Stimulated activated naive B cell treated with anti-CD40 and anti-IgM and Interleukin-4, amounts not matched to agents 10 μg/mL and 1 μg/mL and 100 μg/mL, for 72 hours (primary cell): ENCODE measurements around the gene CHSY1.

Experiments
- ATAC-seq, 2 donors: fragments of 150-1000 bp; cut with Tn5 transposase; replicated peaks; 2 replicates each; pipeline ENCODE4 v1.10.0; 2021; ENCODE audit warnings: moderate library complexity in 1 of 2
- DNase-seq: peaks from one replicate; pipeline ENCODE4 v3.0.0; 2021
- H3K27ac Mint-ChIP-seq: one replicate; pipeline ENCODE4 v1.8.0; 2022; ENCODE audit warnings: mild to moderate bottlenecking, mixed read lengths
- H3K27me3 Mint-ChIP-seq, 2 donors: one replicate each; pipeline ENCODE4 v1.8.0; 2022; ENCODE audit warnings: mixed read lengths in 2 of 2
- H3K36me3 Mint-ChIP-seq, 2 donors: one replicate each; pipeline ENCODE4 v1.8.0; 2022; ENCODE audit warnings: mixed read lengths in 2 of 2, mild to moderate bottlenecking in 1 of 2
- H3K4me1 Mint-ChIP-seq, 2 donors: one replicate each; pipeline ENCODE4 v1.8.0; 2022; ENCODE audit warnings: mixed read lengths in 2 of 2, mild to moderate bottlenecking in 1 of 2
- H3K4me3 Mint-ChIP-seq, 2 donors: one replicate each; pipeline ENCODE4 v1.8.0; 2022; ENCODE audit warnings: mild to moderate bottlenecking in 2 of 2, mixed read lengths in 2 of 2, moderate library complexity in 1 of 2
- H3K9me3 Mint-ChIP-seq, 2 donors: one replicate each; pipeline ENCODE4 v1.8.0; 2022; ENCODE audit warnings: mixed read lengths in 2 of 2, mild to moderate bottlenecking in 1 of 2

Gene CHSY1

DNA sequence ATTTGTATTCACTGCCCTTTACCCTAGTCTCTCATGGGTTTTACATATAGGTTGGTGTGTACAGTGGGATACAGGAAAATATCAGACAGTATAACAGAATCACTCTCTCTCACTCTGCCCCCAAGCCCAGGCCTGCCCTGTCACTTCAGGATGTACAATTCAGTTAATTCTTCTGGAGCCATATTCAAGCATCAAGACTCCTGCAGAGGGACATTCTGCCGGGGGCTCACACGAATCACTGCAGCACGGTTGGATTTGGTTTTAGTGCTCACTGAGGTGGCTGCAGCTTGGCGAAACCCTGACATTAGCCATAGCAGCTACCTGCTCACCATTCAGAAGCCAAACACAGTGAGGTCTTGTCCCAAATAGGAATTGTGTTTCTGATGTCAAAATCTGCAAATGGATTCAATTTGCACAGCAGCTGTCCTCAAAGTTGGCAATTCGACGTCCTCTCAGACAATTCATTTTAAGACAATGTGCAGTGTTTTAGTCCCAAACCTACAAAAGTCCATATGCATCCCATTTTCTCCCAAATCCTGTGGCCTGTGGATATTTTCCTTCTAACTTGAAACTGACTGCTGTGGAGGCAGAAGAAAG is 82.9 kb downstream of the CHSY1 start:
- Mint-ChIP-seq H3K27ac (no peak overlapping the region), H3K36me3 (peaks cover 21 to 36% of the 10 kb centered on the region in 2 donors), H3K9me3 (peaks cover 13 to 18% of the 10 kb centered on the region in 2 donors), H3K4me1 (peaks cover 24 to 38% of the 10 kb centered on the region in 2 donors), H3K4me3 (no peak overlapping the region), H3K27me3 (no peaks in the 10 kb centered on the region)
- no peak for DNase-seq
- ATAC-seq, result peak in 1 of 2 donors; percentile 3

DNA sequence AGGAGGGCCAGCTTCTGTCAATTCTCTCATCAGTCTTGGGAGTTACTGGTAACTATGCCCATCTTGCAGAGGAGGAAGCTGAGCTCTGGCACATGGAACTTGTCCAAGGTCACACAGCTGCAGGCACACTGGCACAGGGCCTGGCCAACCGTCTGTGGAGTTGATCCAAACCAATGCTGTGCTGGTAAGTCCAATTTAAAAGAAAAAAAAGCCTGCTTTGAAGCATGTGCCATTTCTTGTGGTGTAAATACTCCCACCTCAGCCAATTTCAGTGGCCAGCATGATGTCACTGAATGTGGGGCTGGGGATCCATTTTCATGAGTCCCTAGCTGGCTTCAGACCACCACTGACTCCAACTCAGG is 83.4 kb downstream of the CHSY1 start:
- peaks cover 21 to 34% of the 10 kb centered on the region in 2 donors for H3K4me1 Mint-ChIP-seq
- no peak for DNase-seq
- no peak overlapping the region for H3K4me3 Mint-ChIP-seq
- peak overlapping the region; percentile 82 for H3K27ac Mint-ChIP-seq
- ATAC-seq, result no peak
- H3K27me3 Mint-ChIP-seq, result no peaks in the 10 kb centered on the region
- H3K36me3 Mint-ChIP-seq, result peaks cover 17 to 34% of the 10 kb centered on the region in 2 donors
- H3K9me3 Mint-ChIP-seq, result peaks cover 14 to 18% of the 10 kb centered on the region in 2 donors

DNA sequence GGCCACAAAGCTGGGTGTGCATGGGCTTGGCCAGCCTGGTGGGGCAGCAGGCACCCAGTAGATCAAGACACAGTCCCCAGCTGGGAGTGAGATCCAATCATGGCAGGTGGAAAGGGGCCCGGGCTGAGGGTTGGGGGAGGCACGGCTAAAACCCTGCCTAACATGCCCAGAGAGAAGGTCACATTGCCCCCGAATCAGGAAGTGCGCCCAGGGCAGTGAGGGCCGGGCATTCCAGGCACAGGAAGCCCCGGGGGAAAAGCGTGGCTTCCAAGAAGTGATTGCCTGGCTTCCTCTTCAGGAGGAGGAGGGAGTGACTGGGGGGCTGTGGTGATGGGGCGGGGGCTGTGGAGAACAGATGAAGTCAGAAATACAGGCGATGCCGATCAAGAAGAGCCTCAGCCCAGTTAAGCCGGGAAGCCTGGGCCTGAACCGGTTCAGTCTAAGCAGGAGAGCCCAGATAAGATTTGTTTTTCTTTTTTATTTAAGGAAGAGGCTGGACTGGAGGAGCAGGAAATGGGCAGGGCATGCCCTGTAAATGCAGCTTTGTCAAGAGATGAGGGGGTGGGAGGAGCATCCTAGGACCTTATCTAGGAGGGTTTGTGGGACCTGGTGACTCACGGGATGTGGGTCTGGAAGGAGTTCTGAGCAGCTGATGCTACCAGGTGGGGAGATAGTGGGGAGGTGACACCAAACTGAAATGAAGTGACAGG is 83.9 kb downstream of the CHSY1 start:
- DNase-seq, result no peak
- H3K27ac Mint-ChIP-seq, result peak overlapping the region; percentile 82
- peaks cover 14 to 18% of the 10 kb centered on the region in 2 donors for H3K9me3 Mint-ChIP-seq
- H3K4me3 Mint-ChIP-seq, result peak overlapping the region; percentile 61
- H3K4me1 Mint-ChIP-seq, result peaks cover 20 to 29% of the 10 kb centered on the region in 2 donors
- peaks cover 13 to 30% of the 10 kb centered on the region in 2 donors for H3K36me3 Mint-ChIP-seq
- peak; percentile 66 to 82 for ATAC-seq
- H3K27me3 Mint-ChIP-seq, result no peaks in the 10 kb centered on the region

DNA sequence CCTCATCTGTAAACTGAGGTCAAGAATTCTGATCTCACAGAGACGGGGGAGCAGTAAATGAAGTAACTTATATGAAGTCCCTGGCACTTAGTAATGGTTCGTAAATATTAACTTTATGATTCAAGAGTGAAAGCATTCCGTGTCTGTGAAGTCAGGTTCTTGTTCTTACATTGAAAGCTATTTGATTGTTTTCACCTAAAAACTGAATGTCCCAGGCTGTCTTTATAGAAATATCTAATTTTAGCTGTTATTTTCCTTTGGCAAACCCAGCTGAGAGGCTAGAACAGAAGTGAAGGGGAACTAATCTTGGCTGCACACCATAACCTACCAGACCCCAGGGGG is 84.5 kb downstream of the CHSY1 start:
- Mint-ChIP-seq H3K4me1 (peaks cover 20 to 24% of the 10 kb centered on the region in 2 donors), H3K36me3 (peaks cover 13 to 30% of the 10 kb centered on the region in 2 donors)

DNA sequence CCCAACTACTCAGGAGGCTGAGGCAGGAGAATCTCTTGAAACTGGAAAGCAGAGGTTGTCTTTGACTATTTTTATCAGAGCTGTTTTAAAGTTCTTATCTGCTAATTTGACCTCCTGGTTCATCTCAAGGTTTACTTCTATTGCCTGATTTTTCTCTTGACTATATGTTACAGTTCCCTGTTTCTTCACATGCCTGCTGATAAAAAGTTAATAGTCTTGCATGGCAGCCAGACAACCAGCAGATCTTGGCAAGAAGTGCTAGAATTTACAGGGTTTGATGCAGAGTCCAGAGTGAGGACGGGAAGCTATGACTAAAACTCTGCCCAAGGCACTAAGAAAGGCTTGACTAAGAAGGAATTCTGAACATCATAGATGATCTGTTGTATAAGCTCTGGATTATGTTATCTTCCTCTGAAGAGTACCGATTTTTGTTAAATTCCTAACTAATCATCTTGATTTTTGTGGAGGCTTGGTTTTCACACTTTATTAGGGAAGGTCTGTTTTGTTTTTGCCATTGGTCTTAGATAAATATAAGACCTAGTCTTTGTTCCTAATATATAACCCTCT is 85.9 kb downstream of the CHSY1 start:
- peaks cover 22 to 24% of the 10 kb centered on the region in 2 donors for H3K4me1 Mint-ChIP-seq
- ATAC-seq (no peak), DNase-seq (no peak)
- H3K9me3 Mint-ChIP-seq, result peaks cover 14 to 18% of the 10 kb centered on the region in 2 donors
- H3K27me3 Mint-ChIP-seq, result no peaks in the 10 kb centered on the region
- H3K27ac Mint-ChIP-seq, result no peak overlapping the region
- H3K4me3 Mint-ChIP-seq, result no peak overlapping the region
- peaks cover 13 to 30% of the 10 kb centered on the region in 2 donors for H3K36me3 Mint-ChIP-seq

More for the DNA sequence above, 84.5 kb downstream of the CHSY1 start:
- no peaks in the 10 kb centered on the region for H3K27me3 Mint-ChIP-seq
- DNase-seq (no peak), ATAC-seq (no peak)
- H3K9me3 Mint-ChIP-seq, result peaks cover 14 to 18% of the 10 kb centered on the region in 2 donors
- peak overlapping the region; percentile 62 for H3K27ac Mint-ChIP-seq
- peak overlapping the region; percentile 61 for H3K4me3 Mint-ChIP-seq

DNA sequence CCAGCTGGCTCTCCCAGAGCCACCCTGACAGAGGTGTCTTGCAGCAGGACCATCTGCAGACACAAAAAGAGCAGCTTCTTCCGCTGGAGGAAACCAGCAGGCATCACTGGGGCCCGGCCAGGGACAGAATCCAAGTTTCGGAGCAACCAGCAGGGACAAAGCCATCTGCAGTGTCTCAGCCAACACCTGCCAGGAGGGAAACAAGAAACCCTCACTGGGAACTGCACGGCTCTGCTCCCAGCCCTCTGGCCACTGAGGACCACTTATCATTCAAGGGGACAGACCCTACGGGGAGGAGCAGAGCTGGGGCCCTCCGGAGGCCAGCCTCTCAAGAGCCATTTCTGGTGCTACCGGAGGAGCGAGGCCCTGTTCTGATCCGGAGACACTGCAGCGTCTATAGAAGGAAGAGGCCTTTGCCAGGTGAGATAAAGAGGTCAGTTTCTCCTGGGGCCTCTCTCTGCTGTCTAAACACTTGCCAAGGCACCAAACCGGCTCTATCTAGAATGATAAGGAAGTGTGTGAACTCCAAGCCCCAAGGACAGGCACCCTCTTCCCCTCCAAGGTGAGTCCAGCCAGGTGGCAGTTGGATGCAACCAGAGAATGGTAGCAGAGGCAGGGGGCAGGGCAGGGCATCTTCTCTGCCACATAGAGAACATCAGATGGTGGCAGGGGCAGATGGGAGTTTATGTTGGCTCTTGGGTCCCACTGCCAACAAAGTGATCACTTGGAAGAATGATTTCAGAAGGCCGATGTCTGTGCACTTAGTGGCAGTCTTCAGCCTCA is 89.0 kb downstream of the CHSY1 start:
- Mint-ChIP-seq H3K27ac (no peak overlapping the region), H3K4me1 (peaks cover 33 to 42% of the 10 kb centered on the region in 2 donors), H3K27me3 (no peaks in the 10 kb centered on the region), H3K9me3 (peaks cover 14 to 18% of the 10 kb centered on the region in 2 donors), H3K36me3 (peaks cover 12 to 27% of the 10 kb centered on the region in 2 donors), H3K4me3 (no peak overlapping the region)
- no peak for DNase-seq
- no peak for ATAC-seq

DNA sequence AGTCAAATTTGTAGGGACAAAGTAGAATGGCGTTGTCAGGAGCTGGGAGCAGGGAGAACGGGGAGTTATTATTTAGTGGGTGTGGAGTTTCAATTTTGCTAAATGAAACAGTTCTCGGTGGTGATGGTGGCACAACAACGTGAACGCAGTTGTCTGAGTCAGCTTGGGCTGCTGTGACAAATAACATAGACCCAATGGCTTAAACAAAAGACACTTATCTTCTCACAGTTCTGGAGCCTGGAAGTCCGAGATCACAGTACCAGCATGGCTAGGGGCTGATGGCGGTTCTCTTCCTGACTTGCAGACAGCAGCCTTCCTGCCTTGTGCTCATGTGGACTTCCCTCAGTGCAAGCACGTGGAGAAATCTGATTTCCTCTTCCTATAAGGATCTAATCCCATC is 90.2 kb downstream of the CHSY1 start:
- peaks cover 34 to 44% of the 10 kb centered on the region in 2 donors for H3K4me1 Mint-ChIP-seq
- H3K36me3 Mint-ChIP-seq, result peaks cover 8 to 21% of the 10 kb centered on the region in 2 donors
- H3K9me3 Mint-ChIP-seq, result peaks cover 9 to 14% of the 10 kb centered on the region in 2 donors
- H3K27ac Mint-ChIP-seq, result no peak overlapping the region
- no peaks in the 10 kb centered on the region for H3K27me3 Mint-ChIP-seq
- no peak overlapping the region for H3K4me3 Mint-ChIP-seq
- ATAC-seq, result no peak
- no peak for DNase-seq

DNA sequence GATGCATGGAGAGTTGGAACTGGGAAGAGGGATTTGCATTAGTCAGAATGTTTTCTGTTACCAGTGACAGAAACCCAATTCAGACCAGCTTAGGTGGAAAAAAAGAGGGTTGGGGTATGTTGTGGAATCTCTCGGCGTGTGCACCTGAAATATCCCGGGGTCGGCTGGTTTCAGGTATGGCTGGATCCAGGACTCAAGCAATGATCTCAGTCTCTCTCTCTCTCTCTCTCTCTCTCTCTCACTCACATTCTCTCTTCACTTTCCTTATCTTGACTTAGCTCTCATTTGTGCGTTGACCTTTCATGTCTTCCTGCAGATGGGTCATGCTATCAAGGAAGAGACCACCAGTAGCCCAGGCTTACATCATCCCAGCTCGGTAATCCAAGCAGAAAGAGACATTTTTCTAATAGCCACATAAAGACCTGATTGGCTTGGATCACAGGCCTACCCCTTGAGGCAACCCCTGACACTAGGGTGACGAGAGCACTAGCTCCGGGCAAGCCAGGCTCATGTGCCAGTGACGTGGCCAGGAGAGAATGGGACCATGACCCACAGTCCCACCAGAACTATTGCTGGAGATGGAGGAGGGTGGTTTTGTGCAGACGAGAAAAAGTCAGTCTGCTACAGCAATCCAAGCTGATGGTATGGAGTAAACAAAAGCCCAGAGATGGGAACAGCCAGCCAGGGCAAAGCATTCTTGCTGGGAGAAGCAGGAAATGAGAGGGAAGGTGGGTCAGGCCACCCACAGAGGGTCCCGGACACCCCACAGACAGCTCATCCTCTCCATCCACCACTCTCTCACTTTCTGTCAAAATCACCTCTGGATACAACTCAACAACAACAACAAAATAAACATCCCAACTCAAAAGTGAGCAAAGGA is 91.7 kb downstream of the CHSY1 start:
- no peak for DNase-seq
- H3K36me3 Mint-ChIP-seq, result peaks cover 6 to 18% of the 10 kb centered on the region in 2 donors

DNA sequence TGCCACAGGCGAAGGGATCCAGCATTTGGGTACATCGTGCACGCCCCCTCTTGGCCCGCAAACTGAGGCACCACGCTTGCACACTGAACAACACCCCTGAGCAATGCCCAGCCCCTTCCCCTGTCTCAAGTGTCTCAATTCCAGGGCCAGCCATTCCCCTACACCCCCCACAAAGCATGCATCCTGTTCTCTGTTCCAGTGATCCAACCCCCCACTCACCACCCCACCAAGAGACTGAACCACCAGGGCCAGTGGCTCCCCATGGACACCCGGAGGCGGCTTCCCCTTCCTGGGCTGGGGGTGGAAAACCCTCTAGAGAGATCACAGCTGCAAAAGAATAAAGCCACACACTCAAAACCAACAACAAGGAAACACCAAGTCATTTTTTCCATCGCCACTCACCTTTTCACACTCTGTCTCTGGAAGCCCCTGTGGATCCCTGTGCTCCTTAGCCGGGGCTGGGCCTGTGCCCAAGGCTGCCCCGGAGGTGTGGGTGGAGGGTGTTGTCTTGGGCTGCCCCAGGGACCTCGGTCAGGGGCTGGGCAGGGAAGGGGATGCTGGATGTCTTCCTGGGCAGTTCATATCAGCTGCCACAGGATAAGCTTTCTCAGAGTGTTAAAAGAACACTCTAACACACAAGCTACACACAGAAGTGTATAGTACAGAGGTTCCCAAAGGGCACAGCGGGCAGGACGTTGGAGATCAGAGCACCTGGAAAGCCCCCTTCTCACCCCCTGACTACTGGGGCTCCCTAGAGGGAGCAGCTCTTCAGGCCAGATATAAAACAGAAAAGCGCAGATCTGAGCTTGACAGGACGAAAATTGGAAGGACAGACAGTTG is 92.5 kb downstream of the CHSY1 start:
- H3K27ac Mint-ChIP-seq, result peak overlapping the region; percentile 77
- ATAC-seq, result peak; percentile 67 to 75
- DNase-seq, result peak; percentile 37
- peaks cover 4 to 13% of the 10 kb centered on the region in 2 donors for H3K36me3 Mint-ChIP-seq
- H3K9me3 Mint-ChIP-seq, result peaks cover 3 to 4% of the 10 kb centered on the region in 2 donors
- H3K4me3 Mint-ChIP-seq, result peak overlapping the region; percentile 30 to 46
- no peaks in the 10 kb centered on the region for H3K27me3 Mint-ChIP-seq
- peaks cover 40 to 52% of the 10 kb centered on the region in 2 donors for H3K4me1 Mint-ChIP-seq

More for the DNA sequence above, 91.7 kb downstream of the CHSY1 start:
- H3K9me3 Mint-ChIP-seq, result peaks cover 7% of the 10 kb centered on the region in 2 donors
- ATAC-seq, result no peak
- peak overlapping the region; percentile 77 for H3K27ac Mint-ChIP-seq
- no peaks in the 10 kb centered on the region for H3K27me3 Mint-ChIP-seq
- peak overlapping the region in 1 of 2 donors; percentile 30 for H3K4me3 Mint-ChIP-seq
- peaks cover 40 to 52% of the 10 kb centered on the region in 2 donors for H3K4me1 Mint-ChIP-seq

DNA sequence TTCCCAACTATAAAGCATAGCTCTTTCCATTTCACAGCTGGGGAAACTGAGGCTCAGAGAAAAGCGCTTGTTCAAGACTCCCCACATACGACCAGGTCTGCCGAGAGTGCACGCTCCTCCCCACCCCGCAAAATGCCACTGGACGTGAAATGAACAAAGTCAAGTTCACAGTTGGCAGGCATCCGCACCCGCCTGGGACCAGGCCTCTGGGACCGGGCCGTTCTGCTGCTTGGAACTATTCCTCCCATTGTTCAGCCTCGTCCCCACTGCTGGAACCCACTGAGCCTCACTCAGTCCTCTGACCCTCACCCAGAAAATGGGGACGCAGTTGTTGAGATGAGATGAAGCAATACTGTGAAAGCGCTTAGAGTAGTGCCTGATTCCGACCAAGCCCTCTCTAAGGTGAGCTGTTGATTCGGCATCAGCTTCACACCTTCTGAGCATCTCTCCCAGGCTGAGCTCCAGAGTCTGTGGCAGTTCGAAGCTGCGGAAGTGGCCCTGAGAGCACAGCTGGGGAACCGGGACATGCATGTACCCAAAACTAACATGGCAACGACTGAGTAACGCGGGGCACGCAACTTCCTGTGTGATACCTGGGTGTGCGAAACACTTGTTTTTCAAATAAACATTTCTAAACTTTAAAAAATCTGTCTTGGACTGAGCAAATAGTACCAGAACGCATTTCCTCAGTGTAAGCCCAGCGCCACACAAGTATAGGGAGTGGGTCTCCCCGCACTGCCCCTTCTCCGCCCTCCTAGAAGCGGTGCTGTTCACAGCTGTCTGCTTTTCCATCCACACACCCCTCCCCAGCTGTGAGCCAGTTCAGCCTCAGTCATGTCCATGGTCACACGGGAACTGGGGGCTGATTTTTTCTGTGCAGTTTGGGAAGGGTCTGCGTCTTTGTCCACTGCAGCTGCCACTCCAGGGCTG is 93.4 kb downstream of the CHSY1 start:
- no peak for DNase-seq
- H3K27ac Mint-ChIP-seq, result no peak overlapping the region
- no peak overlapping the region for H3K4me3 Mint-ChIP-seq
- peaks cover 46 to 58% of the 10 kb centered on the region in 2 donors for H3K4me1 Mint-ChIP-seq
- H3K27me3 Mint-ChIP-seq, result no peaks in the 10 kb centered on the region
- no peak for ATAC-seq
- H3K36me3 Mint-ChIP-seq, result peaks cover 2 to 12% of the 10 kb centered on the region in 2 donors
- H3K9me3 Mint-ChIP-seq, result peaks cover 0 to 2% of the 10 kb centered on the region in 2 donors

DNA sequence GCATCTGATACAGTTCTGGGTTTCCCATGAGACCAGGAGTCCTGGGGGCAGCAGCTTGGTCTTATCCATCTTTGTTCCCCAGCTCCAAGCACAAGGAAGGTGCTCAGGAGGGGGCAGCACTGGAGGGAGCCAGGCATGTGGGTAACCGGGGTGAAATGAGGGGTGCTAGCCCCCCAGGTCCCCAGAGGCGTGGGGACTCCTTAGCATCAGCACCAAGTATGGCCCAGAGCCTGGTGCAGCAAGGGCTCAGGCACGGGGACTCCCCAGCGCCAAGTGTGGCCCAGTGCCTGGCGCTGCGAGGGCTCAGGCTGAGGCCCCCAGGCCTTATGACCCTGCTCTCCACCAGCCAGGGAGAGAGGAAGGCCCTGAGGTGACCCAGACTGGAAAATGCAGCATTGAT is 94.1 kb downstream of the CHSY1 start:
- Mint-ChIP-seq H3K27me3 (no peaks in the 10 kb centered on the region), H3K9me3 (peaks cover 0 to 2% of the 10 kb centered on the region in 2 donors), H3K36me3 (peaks cover 2 to 12% of the 10 kb centered on the region in 2 donors), H3K4me1 (peaks cover 46 to 58% of the 10 kb centered on the region in 2 donors), H3K27ac (no peak overlapping the region), H3K4me3 (no peak overlapping the region)
- ATAC-seq (no peak), DNase-seq (no peak)
